ENCODE measurements around the gene COLGALT1.
"Not testable (repeated sequence)": the region's sequence is repeated elsewhere in the genome, so short reads cannot be mapped to it uniquely, and the experiment has no call there.

The COLGALT1 gene

DNA sequence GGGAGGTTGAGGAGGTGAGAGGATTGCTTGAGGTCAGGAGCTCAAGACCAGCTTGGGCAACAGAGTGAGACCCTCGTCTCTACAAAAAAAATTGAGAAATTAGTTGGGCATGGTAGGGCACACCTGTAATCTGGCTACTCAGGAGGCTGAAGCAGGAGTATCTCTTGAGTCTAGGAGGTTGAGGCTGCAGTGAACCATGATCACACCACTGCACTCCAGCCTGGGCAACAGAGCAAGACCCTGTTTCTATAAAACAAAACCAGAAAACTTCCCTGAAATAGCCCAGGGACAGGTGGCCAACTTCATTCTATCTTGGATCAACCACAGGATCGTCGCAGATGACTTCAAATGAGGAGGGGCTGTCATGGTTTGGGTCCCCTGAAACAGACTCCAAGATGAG lies 28.7 kb downstream of the COLGALT1 start:
- Histone ChIP-seq H3K9ac (ENCODE audit: low read depth in 1 of 2, low read length in 2 of 2) (no peak overlapping the region), H3K4me1 (ENCODE audit: control insufficient read depth in 1 of 2, insufficient read depth in 2 of 2, low read length in 2 of 2) (no peaks in the 10 kb centered on the region), H3K9me3 (ENCODE audit: control insufficient read depth in 1 of 2, low read length in 2 of 2) (no peaks in the 10 kb centered on the region), H3K27ac (ENCODE audit: low read depth, low read length) (no peak overlapping the region), H3K4me3 (ENCODE audit: low read depth in 1 of 2, low read length in 2 of 2) (no peak overlapping the region), H3K36me3 (ENCODE audit: control insufficient read depth in 1 of 2, insufficient read depth in 2 of 2, low read length in 2 of 2) (peaks cover 17 to 33% of the 10 kb centered on the region in 2 donors), H3K27me3 (ENCODE audit: control insufficient read depth in 1 of 2, insufficient read depth in 2 of 2, low read length in 2 of 2) (no peaks in the 10 kb centered on the region)

DNA sequence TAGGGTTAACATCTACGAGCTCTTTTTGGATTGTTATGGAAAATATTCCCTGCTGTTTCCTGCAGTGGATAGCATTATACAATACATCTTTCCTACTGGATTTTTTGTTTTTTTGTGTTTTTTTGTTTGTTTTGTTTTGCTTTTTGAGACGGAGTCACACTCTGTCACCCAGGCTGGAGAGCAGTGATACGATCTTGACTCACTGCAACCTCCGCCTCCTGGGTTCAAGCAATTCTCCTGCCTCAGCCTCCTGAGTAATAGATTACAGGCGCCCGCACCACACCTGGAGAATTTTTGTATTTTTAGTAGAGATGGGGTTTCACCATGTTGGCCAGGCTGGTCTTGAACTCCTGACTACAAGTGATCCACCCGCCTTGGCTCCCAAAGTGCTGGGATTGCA lies 29.9 kb downstream of the COLGALT1 start:
- not testable (repeated sequence) for H3K27me3 ChIP-seq (ENCODE audit: control insufficient read depth in 1 of 2, insufficient read depth in 2 of 2, low read length in 2 of 2); H3K9ac ChIP-seq (ENCODE audit: low read depth in 1 of 2, low read length in 2 of 2)

DNA sequence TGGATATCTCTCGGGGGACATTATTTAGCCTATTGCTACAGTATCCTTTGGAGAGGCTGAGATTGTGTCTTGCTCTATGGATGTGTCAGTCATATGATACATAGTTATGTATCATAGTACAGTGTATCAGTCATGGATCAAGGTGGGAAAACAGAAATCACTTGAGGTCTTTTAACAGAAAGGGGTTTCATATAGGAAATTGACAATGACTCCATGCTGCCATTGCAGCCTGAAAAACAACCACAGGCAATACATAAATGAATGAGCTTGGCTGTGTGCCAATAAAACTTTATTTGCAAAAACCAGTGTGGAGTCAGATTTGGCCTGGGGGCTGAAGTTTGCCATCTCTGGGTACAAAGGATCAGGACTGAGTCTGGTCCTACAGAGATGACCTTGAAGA lies 35.4 kb downstream of the COLGALT1 start:
- no peak overlapping the region for H3K9ac ChIP-seq (ENCODE audit: low read depth in 1 of 2, low read length in 2 of 2)

More for the DNA sequence above, 29.9 kb downstream of the COLGALT1 start:
- H3K9me3 ChIP-seq (ENCODE audit: control insufficient read depth in 1 of 2, low read length in 2 of 2); H3K4me1 ChIP-seq (ENCODE audit: control insufficient read depth in 1 of 2, insufficient read depth in 2 of 2, low read length in 2 of 2); H3K27ac ChIP-seq (ENCODE audit: low read depth, low read length); H3K4me3 ChIP-seq (ENCODE audit: low read depth in 1 of 2, low read length in 2 of 2): not testable (repeated sequence)
- H3K36me3 ChIP-seq (ENCODE audit: control insufficient read depth in 1 of 2, insufficient read depth in 2 of 2, low read length in 2 of 2), result peaks cover 17 to 26% of the 10 kb centered on the region in 2 donors

DNA sequence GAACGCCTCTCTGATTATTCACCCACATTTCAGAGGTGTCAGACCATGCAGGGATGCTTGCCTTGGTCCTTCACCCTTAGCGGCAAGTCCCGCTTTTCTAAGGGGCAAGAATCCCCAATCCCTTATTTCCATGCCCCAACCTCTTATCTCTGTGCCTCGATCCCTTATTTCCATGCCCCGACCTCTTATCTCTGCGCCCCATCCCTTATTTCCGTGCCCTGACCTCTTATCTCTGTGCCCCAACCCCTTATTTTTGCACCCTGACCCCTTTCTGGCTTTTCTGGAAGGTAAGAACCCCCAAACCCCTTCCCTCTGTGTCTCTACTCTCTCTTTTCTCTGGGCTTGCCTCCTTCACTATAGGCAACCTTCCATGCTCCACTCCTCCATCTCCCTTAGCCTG lies 38.8 kb downstream of the COLGALT1 start:
- H3K36me3 ChIP-seq (ENCODE audit: control insufficient read depth in 1 of 2, insufficient read depth in 2 of 2, low read length in 2 of 2); H3K4me1 ChIP-seq (ENCODE audit: control insufficient read depth in 1 of 2, insufficient read depth in 2 of 2, low read length in 2 of 2); H3K4me3 ChIP-seq (ENCODE audit: low read depth in 1 of 2, low read length in 2 of 2); H3K27ac ChIP-seq (ENCODE audit: low read depth, low read length); H3K27me3 ChIP-seq (ENCODE audit: control insufficient read depth in 1 of 2, insufficient read depth in 2 of 2, low read length in 2 of 2); H3K9me3 ChIP-seq (ENCODE audit: control insufficient read depth in 1 of 2, low read length in 2 of 2); H3K9ac ChIP-seq (ENCODE audit: low read depth in 1 of 2, low read length in 2 of 2): not testable (repeated sequence)

More for the DNA sequence above, 35.4 kb downstream of the COLGALT1 start:
- Histone ChIP-seq H3K36me3 (ENCODE audit: control insufficient read depth in 1 of 2, insufficient read depth in 2 of 2, low read length in 2 of 2) (no peaks in the 10 kb centered on the region), H3K9me3 (ENCODE audit: control insufficient read depth in 1 of 2, low read length in 2 of 2) (no peaks in the 10 kb centered on the region), H3K27ac (ENCODE audit: low read depth, low read length) (no peak overlapping the region), H3K4me3 (ENCODE audit: low read depth in 1 of 2, low read length in 2 of 2) (no peak overlapping the region), H3K4me1 (ENCODE audit: control insufficient read depth in 1 of 2, insufficient read depth in 2 of 2, low read length in 2 of 2) (no peaks in the 10 kb centered on the region), H3K27me3 (ENCODE audit: control insufficient read depth in 1 of 2, insufficient read depth in 2 of 2, low read length in 2 of 2) (no peaks in the 10 kb centered on the region)

DNA sequence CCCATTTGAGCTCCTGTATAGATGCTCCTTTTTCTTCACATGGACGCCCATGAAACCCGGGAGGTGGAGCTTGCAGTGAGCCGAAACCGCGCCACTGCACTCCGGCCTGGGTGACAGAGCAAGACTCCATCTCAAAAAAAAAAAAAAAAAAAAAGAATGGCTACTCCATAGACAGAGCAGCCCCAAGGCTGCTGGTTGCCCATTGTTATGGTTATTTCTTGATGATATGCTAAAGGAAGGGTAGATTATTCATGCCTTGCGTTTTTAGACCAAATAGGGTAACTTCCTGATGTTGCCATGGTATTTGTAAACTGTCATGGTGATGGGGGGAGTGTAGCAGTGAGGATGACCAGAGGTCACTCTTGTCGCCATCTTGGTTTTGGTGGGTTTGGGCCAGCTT lies 42.6 kb downstream of the COLGALT1 start:
- not testable (repeated sequence) for H3K4me3 ChIP-seq (ENCODE audit: low read depth in 1 of 2, low read length in 2 of 2); H3K27me3 ChIP-seq (ENCODE audit: control insufficient read depth in 1 of 2, insufficient read depth in 2 of 2, low read length in 2 of 2); H3K27ac ChIP-seq (ENCODE audit: low read depth, low read length); H3K4me1 ChIP-seq (ENCODE audit: control insufficient read depth in 1 of 2, insufficient read depth in 2 of 2, low read length in 2 of 2); H3K36me3 ChIP-seq (ENCODE audit: control insufficient read depth in 1 of 2, insufficient read depth in 2 of 2, low read length in 2 of 2); H3K9ac ChIP-seq (ENCODE audit: low read depth in 1 of 2, low read length in 2 of 2); H3K9me3 ChIP-seq (ENCODE audit: control insufficient read depth in 1 of 2, low read length in 2 of 2)

DNA sequence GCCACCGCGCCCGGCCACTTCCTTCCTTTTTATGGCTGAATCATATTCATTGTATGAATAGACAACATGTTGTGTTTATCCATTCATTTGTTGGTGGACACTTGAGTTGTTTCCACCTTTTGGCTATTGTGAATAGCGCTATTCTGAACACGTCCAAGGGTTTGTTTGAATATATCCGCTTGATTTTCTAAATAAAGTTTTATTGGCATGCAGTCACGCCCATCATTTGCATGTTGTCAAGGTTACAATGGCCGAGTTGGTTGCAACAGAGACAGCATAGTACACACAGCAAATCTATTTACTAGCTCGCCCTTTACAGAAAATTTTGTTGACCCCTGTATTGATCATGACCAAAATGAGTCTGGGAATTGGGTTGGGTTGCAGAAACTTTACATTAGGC lies 43.5 kb downstream of the COLGALT1 start:
- H3K9ac ChIP-seq (ENCODE audit: low read depth in 1 of 2, low read length in 2 of 2), result no peak overlapping the region
- peaks cover 6 to 14% of the 10 kb centered on the region in 2 donors for H3K27me3 ChIP-seq (ENCODE audit: control insufficient read depth in 1 of 2, insufficient read depth in 2 of 2, low read length in 2 of 2)
- no peaks in the 10 kb centered on the region for H3K4me1 ChIP-seq (ENCODE audit: control insufficient read depth in 1 of 2, insufficient read depth in 2 of 2, low read length in 2 of 2)
- no peak overlapping the region for H3K4me3 ChIP-seq (ENCODE audit: low read depth in 1 of 2, low read length in 2 of 2)
- no peaks in the 10 kb centered on the region for H3K9me3 ChIP-seq (ENCODE audit: control insufficient read depth in 1 of 2, low read length in 2 of 2)
- H3K36me3 ChIP-seq (ENCODE audit: control insufficient read depth in 1 of 2, insufficient read depth in 2 of 2, low read length in 2 of 2), result no peaks in the 10 kb centered on the region
- H3K27ac ChIP-seq (ENCODE audit: low read depth, low read length), result no peak overlapping the region

DNA sequence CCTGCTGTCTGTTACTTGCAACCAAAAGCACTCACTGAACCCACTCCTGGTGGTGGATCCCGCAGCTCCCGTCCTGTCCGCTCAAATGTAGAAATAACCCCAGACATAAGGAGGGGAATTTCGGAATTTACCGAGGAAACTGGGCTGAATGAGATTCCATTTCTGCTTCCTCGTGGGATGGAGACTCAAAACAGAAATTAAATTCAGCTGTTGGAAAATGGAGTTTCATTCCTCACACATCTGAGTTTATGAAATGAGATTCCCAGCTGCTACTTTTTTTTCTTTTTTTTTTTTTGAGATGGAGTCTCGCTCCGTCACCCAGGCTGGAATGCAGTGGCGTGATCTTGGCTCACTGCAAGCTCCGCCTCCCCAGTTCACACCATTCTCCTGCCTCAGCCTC lies 44.3 kb downstream of the COLGALT1 start:
- Histone ChIP-seq H3K27me3 (ENCODE audit: control insufficient read depth in 1 of 2, insufficient read depth in 2 of 2, low read length in 2 of 2) (peaks cover 11 to 14% of the 10 kb centered on the region in 2 donors), H3K4me3 (ENCODE audit: low read depth in 1 of 2, low read length in 2 of 2) (no peak overlapping the region), H3K36me3 (ENCODE audit: control insufficient read depth in 1 of 2, insufficient read depth in 2 of 2, low read length in 2 of 2) (no peaks in the 10 kb centered on the region), H3K9ac (ENCODE audit: low read depth in 1 of 2, low read length in 2 of 2) (no peak overlapping the region), H3K27ac (ENCODE audit: low read depth, low read length) (no peak overlapping the region), H3K9me3 (ENCODE audit: control insufficient read depth in 1 of 2, low read length in 2 of 2) (no peaks in the 10 kb centered on the region), H3K4me1 (ENCODE audit: control insufficient read depth in 1 of 2, insufficient read depth in 2 of 2, low read length in 2 of 2) (no peaks in the 10 kb centered on the region)

DNA sequence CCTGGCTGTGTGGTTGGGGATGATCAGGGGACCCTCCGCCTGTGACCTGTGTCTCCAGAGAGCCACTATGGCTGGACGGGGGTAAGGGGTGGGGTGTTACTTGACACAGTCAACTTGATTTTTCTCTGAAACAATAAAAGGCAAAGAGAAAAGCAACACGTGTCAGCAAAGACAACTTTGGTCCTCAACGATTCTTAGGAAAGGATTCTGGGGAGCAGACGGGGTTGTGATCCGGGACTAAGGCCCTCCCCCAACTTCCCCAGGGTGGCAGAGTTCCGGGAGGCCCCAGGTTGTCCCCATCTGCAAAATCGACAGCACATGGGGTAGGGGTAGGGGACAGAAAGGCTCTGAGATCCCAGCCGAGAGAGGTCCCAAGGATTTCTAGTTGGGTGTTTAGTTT lies 46.2 kb downstream of the COLGALT1 start:
- H3K27ac ChIP-seq (ENCODE audit: low read depth, low read length), result no peak overlapping the region
- no peak overlapping the region for H3K9ac ChIP-seq (ENCODE audit: low read depth in 1 of 2, low read length in 2 of 2)
- peaks cover 13 to 14% of the 10 kb centered on the region in 2 donors for H3K27me3 ChIP-seq (ENCODE audit: control insufficient read depth in 1 of 2, insufficient read depth in 2 of 2, low read length in 2 of 2)
- H3K36me3 ChIP-seq (ENCODE audit: control insufficient read depth in 1 of 2, insufficient read depth in 2 of 2, low read length in 2 of 2), result no peaks in the 10 kb centered on the region
- peaks cover 6 to 10% of the 10 kb centered on the region in 2 donors for H3K4me1 ChIP-seq (ENCODE audit: control insufficient read depth in 1 of 2, insufficient read depth in 2 of 2, low read length in 2 of 2)
- H3K4me3 ChIP-seq (ENCODE audit: low read depth in 1 of 2, low read length in 2 of 2), result no peak overlapping the region
- no peaks in the 10 kb centered on the region for H3K9me3 ChIP-seq (ENCODE audit: control insufficient read depth in 1 of 2, low read length in 2 of 2)

DNA sequence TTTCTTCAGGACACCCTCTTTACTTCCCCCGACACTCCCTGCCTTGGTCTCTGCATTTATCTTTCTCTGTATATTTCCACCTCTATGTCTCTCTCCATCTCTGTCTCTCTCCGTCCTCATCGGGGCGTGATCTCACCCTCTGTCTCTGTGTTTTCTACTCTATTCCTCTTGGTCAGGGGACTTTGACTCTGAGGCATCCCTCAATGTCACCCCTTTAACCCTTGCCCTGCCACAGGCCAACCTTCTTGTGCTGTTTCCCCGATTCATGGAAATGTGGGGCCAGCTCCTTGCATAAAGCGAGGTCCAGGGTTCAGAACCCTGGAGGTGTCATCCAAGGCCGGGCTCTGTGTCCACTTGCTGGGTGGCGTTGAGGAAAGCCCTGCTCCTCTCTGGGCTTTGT lies 46.8 kb downstream of the COLGALT1 start:
- peaks cover 6 to 10% of the 10 kb centered on the region in 2 donors for H3K4me1 ChIP-seq (ENCODE audit: control insufficient read depth in 1 of 2, insufficient read depth in 2 of 2, low read length in 2 of 2)
- no peak overlapping the region for H3K4me3 ChIP-seq (ENCODE audit: low read depth in 1 of 2, low read length in 2 of 2)
- no peaks in the 10 kb centered on the region for H3K9me3 ChIP-seq (ENCODE audit: control insufficient read depth in 1 of 2, low read length in 2 of 2)
- H3K36me3 ChIP-seq (ENCODE audit: control insufficient read depth in 1 of 2, insufficient read depth in 2 of 2, low read length in 2 of 2), result no peaks in the 10 kb centered on the region
- no peak overlapping the region for H3K9ac ChIP-seq (ENCODE audit: low read depth in 1 of 2, low read length in 2 of 2)
- H3K27ac ChIP-seq (ENCODE audit: low read depth, low read length), result no peak overlapping the region
- peaks cover 13 to 14% of the 10 kb centered on the region in 2 donors for H3K27me3 ChIP-seq (ENCODE audit: control insufficient read depth in 1 of 2, insufficient read depth in 2 of 2, low read length in 2 of 2)

DNA sequence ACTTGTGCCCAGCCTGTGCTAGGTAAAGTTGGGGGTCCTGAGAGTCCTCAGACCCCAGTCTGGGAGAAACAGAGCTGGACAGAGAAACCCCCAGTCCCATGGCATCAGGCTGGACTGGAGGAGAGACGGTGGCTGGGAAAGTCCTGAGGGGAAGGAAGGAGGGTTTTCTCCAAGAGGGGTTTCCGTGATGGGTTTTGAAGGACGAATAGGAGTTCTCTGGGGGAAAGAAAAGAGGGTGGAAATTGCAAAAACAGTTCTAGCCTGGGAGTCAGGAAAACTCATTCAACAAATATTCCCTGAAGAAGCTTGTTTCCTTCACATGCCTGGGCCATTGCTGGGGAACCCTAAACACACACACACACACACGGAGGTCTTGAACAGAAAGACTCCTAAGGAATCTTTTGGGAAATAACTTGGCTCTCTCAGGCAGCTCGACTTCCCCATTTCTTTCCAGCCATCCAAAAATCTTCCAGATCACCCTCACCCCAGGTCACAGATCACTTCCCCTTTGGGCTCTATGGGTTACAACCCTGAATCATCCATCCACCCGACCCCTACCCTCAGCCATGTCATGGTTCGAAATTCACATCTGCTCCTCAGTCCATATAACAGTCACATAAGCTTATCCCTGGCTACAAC lies 47.5 kb downstream of the COLGALT1 start:
- H3K4me3 ChIP-seq (ENCODE audit: low read depth in 1 of 2, low read length in 2 of 2), result no peak overlapping the region
- no peak overlapping the region for H3K27ac ChIP-seq (ENCODE audit: low read depth, low read length)
- no peak overlapping the region for H3K9ac ChIP-seq (ENCODE audit: low read depth in 1 of 2, low read length in 2 of 2)
- H3K4me1 ChIP-seq (ENCODE audit: control insufficient read depth in 1 of 2, insufficient read depth in 2 of 2, low read length in 2 of 2), result peaks cover 6 to 10% of the 10 kb centered on the region in 2 donors
- H3K27me3 ChIP-seq (ENCODE audit: control insufficient read depth in 1 of 2, insufficient read depth in 2 of 2, low read length in 2 of 2), result peaks cover 13 to 14% of the 10 kb centered on the region in 2 donors
- no peaks in the 10 kb centered on the region for H3K36me3 ChIP-seq (ENCODE audit: control insufficient read depth in 1 of 2, insufficient read depth in 2 of 2, low read length in 2 of 2)
- no peaks in the 10 kb centered on the region for H3K9me3 ChIP-seq (ENCODE audit: control insufficient read depth in 1 of 2, low read length in 2 of 2)
